GM21423 (cell line): ENCODE data around the gene FLVCR1.
"Not testable (repeated sequence)": the region's sequence is repeated elsewhere in the genome, so short reads cannot be mapped to it uniquely, and the experiment has no call there.

ENCODE experiments used
- ATAC-seq: cut with Tn5 transposase; IDR thresholded peaks from one replicate; pipeline ENCODE4 v1.9.1; 2021; ENCODE audit warnings: mild to moderate bottlenecking, moderate library complexity; ENCODE audit not compliant: unreplicated experiment

The FLVCR1 gene

GRCh38 chr1:212860713-212861581 is 2.9 kb downstream of the FLVCR1 start:
- ATAC-seq: no peak

GRCh38 chr1:212862111-212862690 is 4.1 kb downstream of the FLVCR1 start:
- no peak for ATAC-seq

GRCh38 chr1:212863345-212863744 is 5.3 kb downstream of the FLVCR1 start:
- not testable (repeated sequence) for ATAC-seq

GRCh38 chr1:212864201-212864600 is 6.1 kb downstream of the FLVCR1 start:
- ATAC-seq: no peak

DNA sequence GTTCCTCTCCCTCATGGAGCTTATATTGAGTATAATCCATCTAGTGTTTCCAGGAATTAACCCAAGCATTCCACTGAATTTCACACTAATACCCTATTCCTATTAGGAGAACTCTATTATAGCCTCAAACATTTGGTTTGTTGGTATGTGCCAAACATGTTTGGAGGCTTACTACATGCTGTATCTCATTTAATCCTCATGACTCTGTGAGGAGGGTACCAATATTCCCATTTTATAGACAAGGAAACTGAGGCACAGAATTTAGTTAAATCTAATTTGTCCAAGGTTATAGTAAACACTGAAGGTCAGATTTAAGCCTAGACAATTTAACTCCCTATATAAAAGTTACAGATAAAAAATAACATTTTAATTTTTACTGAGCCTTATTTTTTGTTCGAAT is 9.1 kb downstream of the FLVCR1 start:
- ATAC-seq: no peak

DNA sequence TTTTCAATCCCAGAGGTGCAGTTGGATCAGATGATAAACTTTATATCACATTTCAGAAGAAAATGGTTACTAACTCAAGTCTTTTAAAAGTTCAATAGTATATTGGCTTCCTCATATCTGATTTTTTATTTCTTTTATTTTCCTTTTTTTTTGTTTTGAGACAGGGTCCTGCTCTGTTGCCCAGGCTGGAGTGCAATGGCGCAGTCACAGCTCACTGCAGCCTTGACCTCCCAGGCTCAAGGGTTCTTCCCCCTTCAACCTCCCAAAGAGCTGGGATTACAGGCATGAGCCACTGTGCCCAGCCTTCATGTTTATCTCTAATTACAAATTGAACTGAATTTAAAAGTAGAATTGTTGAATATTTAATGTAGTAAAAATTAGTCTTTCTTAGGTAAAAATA is 13.9 kb downstream of the FLVCR1 start:
- no peak for ATAC-seq

DNA sequence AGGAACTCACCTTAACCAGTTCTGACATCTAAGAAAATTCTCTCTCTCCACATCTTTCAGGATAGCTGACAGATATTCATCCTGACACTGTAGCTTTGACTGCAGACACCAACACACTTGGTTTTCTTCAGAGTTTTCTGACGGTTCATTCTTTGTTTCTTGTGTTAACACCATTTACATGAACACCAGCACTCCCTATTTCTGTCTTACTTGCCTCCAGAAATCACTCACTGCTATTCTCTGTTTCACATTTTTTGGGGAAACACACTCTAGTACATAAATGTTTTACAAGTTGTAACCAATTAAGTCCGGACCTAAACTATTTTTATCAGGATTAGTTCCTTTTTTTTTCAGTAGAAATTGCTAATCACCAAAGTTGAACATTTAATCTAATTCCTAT is 15.4 kb downstream of the FLVCR1 start:
- ATAC-seq: no peak

GRCh38 chr1:212878418-212878817 is 20.3 kb downstream of the FLVCR1 start:
- no peak for ATAC-seq

DNA sequence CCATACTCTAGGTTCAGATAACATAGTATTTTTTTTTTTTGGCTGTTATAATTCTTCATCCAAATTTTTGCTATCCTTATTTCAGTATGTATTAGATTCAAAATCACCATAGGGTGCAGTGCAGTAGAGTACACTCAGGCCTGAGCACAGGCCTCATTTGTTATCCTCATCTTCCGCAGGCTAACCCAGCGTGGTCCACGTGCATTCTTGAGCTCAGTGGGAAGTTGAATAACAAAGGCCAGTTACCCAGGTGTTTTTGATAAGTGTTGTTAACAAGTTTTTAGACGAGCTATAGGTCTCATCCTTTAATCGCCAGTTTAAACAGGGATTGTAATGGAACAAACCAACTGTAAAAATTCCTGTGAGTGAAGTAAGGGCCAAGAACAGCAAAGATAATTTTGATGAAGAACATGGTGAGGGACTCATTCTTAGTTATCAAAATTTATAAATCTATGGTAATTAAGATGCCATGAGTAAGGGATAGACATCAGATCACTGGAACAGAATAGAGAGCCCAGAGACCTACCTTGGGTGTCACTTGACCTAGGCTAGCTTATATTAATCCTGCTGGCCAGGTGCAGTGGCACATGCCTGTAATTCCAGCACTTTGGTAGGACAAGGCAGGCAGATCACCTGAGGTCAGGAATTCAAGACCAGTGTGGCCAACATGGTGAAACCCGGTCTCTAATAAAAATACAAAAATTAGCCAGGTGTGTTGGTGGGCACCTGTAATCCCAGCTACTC is 22.0 kb downstream of the FLVCR1 start:
- ATAC-seq: no peak

DNA sequence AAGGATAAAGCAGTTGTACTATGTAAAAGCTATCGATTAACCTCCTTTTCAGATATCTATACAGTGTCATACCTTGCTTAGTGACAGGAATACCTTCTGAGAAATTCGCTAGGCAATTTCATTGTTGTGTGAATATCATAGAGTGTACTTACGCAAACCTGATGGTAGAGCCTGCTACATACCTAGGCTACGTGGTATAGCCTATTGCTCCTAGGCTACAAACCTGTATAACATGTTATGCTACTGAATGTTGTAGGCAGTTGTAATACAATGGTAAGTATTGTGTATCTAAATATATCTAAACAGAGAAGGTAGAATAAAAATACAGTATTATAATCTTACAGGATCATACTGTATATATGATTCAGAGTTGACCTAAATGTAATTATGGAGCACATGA is 26.5 kb downstream of the FLVCR1 start:
- no peak for ATAC-seq

DNA sequence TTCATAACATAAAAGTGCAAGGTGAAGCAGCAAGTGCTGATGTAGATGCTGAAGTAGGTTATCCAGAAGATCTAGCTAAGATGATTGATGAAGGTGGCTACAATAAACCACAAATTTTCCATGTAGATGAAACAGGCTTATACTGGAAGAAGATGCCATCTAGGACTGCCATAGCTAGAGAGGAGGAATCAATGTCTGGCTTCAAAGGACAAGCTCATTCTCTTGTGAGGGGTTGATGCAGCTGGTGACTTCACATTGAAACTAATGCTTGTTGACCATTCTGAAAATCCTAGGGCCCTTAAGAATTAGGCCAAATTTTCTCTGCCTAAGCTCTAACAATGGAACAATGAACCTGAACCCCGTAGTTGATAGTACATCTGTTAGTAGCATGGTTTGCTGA is 34.0 kb downstream of the FLVCR1 start:
- no peak for ATAC-seq

GRCh38 chr1:212899845-212900244 is 41.8 kb downstream of the FLVCR1 start:
- ATAC-seq: no peak

DNA sequence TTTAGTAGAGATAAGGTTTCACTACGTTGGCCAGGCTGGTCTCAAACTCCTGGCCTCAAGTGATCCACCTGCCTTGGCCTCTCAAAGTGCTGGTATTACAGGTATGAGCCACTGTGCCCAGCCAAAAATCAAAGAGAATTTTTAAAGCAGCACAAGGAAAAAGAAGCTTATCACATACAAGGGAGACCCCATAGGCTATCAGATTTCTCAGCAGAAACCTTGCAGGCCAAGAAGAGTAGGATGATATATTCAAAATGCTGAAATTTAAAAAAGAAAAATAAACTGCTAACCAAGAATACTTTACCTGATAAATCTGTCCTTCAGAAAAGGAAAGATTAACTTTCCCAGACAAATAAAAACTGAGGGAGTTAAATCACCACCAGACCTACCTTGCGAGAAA is 43.2 kb downstream of the FLVCR1 start:
- no peak for ATAC-seq

DNA sequence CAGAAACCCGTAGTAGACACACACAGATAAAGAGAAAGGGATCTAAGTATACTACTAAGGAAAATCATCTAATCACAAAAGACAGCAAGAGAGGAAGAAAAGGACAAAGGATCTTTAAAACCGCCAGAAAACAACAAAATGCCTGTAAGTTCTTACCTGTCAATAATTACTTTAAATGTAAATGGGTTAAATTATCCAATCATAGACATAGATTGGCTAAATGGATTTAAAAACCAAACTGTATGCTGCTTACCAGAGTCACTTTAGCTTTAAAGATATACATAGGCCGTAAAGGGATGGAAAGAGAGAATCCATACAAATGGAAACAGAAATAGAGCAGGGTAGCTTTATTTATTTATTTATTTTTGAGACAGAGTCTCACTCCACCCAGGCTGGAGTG is 44.0 kb downstream of the FLVCR1 start:
- no peak for ATAC-seq

- no peak for ATAC-seq
These were observed 45.6 kb downstream of the FLVCR1 start for GRCh38 chr1:212903664-212904063.

DNA sequence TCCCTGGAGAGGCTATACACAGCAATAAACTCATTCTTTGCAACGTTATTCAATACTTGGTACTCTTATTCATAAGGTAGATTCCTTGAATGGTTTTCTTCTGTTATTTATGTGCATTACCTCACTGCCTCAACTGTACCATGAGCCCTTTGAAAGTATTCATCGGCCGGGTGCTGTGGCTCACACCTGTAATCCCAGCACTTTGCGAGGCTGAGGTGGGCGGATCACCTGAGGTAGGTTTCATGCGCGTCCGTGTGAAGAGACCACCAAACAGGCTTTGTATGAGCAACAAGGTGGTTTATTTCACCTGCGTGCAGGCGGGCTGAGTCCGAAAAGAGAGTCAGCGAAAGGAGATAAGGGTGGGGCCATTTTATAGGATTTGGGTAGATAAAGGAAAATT is 50.0 kb downstream of the FLVCR1 start:
- not testable (repeated sequence) for ATAC-seq

DNA sequence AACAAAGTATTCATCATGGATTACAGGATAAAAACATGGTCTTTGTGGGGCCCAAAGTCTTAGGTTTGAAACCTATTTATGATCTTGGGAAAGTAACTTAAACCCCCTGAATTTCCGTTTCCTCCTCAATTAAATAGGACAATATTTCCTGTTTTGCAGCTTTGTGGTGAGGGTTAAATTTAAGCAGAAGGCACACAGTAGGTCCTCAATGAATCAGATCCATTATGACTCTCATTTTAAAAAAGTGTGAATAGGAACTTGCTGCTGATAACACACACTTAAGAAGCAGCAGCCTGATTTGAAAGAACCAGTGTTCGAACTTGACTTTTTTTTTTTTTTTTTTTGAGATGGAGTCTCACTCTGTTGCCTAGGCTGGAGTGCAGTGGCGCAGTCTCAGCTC is 50.9 kb downstream of the FLVCR1 start:
- ATAC-seq: no peak

GRCh38 chr1:212909652-212910063 is 51.6 kb downstream of the FLVCR1 start:
- ATAC-seq: no peak

DNA sequence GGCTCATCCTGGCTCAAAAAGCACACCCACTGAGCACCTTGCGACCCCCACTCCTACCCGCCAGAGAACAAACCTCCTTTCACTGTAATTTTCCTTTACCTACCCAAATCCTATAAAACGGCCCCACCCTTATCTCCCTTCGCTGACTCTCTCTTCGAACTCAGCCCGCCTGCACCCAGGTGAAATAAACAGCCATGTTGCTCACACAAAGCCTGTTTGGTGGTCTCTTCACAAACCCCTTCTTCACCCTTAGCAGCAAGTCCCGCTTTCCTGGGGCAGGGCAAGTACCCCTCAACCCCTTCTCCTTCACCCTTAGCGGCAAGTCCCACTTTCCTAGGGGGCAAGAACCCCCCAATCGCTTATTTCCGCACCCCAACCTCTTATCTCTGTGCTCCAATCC is 52.1 kb downstream of the FLVCR1 start:
- ATAC-seq: not testable (repeated sequence)

DNA sequence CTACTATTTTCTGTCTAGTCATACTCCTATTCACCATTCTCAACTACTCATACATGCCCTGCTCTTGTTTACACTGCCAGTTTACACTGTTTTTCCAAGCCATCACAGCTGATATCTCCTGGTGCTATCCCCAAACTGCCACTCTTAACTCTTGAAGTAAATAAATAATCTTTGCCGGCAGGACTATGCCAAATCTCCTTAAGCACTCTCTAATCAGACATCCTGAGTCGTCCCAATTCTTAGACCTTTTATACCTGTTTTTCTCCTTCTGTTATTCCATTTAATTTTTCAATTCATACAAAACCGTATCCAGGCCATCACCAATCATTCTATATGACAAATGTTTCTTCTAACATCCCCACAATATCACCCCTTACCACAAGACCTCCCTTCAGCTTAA is 55.6 kb downstream of the FLVCR1 start:
- ATAC-seq: not testable (repeated sequence)

- ATAC-seq: not testable (repeated sequence)
These were observed 56.0 kb downstream of the FLVCR1 start for GRCh38 chr1:212914110-212914509.

DNA sequence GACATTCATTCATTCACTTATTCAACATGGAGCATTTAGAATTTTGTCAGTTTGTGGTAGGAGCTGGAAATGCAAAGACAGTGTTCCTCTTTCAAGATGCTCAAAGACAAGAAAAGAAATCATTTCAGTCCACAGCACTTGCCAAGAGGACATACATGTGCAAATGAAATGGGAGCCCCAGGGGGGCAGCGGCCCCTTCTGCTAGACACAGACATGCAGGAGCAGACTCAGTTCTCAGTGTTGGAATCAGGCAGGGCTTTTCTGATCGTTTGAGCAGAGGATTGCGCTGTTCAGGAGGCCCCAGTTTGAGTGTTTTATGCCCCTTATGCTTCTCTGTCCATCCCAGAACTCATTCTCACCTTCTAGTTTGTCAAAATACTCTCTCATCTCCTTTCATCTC is 56.7 kb downstream of the FLVCR1 start:
- ATAC-seq: no peak
